Measurements from ENCODE around the gene GCG.

GCG gene

GRCh38 chr2:162152147-162152546 is at the start of gene GCG:
Gene GCG (minus strand): TSS chr2:162152247. CDS start chr2:162149178, 3,069 bp downstream.
- DNase-seq = no peak

DNA sequence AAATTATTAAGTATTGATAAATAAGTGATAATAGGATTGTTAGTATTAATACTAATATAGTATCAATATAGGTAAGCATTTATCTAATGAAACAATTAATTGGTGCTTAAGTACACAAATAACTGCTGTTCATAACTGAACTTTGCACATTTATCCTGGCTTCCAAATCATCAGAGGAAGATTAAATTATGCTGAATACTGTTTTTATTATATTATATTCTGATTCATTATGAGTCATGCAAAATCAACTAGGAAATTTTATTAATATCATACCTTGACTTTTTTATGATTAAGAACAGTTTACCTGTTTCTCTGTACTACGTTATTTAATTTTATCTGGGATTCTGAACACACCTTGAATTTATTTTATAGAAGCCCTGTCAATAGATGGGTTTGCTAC is 48.6 kb upstream of the GCG start:
- DNase-seq = no peak

GRCh38 chr2:162199913-162200312 is 47.9 kb upstream of the GCG start:
- no peak for DNase-seq

DNA sequence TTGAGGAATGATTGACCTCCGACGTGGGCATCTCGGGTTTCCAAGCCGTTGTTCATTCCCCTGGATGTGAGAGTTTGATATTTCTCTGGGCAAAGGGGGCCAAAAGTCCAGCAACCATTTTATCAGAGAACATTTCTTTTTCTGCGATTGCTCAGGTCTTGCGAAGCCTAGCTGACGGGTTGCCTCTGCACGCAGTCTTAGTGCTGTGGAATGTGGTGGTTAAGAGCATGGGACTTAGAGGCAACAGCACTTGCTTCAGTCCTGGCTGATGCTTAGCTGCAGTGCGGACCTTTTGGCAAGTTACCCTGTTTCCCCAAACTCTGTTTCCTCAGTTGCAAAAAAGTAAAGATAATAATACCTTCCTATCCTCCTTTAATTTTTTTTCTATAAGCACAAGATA is 46.2 kb upstream of the GCG start:
- DNase-seq = no peak

GRCh38 chr2:162197069-162197825 is 45.2 kb upstream of the GCG start:
- DNase-seq = no peak

DNA sequence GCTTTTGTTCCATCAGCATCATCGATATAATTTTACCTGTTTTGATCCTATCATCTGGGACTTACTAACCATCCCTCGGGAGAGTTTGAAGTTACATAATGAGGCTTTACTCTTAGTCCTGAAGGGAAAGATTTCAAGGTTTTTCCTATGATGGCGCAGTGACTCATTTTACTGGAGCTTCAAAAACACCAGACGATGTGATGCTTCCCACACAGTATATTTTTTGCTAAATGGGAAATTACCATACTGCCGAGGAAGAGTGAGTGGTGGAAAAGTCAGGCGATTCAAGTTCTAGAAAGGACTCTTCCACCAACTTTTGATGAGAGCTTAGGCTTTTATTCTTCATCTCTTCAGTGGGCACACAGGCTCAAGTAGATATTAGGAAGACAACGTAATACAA is 44.6 kb upstream of the GCG start:
- no peak for DNase-seq

- DNase-seq = no peak
Measured at GRCh38 chr2:162188451-162188850, 36.4 kb upstream of the GCG start.

DNA sequence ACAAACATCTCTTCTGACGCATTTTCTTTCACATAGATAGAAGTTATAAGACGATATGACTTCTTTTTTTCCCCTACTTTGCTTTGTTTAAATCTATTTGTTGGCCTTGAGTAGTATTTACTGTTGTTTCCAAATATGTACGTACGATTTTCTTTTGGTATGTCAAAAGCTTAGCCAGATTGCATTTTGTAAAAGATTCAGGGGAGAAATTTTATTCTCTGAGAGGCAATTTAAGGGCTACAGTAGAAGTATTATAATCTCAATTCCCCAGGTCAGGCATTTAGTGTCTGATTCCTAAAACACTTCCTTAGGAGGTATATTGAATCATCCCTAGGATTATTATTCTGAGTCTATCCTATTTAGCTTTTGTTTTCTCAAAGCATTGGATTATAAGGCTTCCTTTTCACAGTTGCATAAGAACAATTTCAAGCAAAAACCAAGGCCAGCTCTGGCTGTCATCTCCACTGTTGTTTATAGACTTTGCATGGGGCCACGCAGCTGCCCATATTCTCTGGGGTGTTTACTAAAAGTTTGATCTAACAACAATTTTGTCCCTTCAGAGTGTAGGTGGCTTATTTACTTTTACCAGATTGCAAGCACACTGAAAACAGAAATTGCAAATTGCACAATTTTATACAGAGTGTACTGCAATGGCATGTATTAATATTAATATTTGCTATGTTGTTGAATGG is 33.6 kb upstream of the GCG start:
- DNase-seq = no peak

GRCh38 chr2:162184821-162185450 is 32.9 kb upstream of the GCG start:
- DNase-seq = no peak

DNA sequence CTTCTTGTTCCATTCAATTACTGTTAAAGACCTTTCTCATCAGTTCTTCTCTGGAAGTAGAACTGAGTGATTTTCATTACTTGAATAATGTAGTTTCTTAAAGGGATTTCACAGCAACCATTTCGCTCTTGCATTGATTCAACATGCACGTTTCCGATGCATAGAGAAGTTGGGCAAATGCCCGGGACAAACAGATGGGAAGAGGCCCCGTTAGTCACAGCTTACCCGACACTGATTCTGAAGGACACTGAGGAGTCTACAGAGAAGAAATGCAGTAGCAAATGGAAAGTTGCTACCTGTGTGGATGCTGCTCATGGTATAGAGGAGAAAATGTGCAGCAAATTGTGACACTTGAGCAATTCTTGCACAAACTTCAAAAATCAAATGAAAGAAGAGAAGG is 32.3 kb upstream of the GCG start:
- no peak for DNase-seq

GRCh38 chr2:162182395-162182794 is 30.3 kb upstream of the GCG start:
- DNase-seq = no peak

GRCh38 chr2:162177301-162177700 is 25.3 kb upstream of the GCG start:
- no peak for DNase-seq

GRCh38 chr2:162175714-162176113 is 23.7 kb upstream of the GCG start:
- DNase-seq = no peak

DNA sequence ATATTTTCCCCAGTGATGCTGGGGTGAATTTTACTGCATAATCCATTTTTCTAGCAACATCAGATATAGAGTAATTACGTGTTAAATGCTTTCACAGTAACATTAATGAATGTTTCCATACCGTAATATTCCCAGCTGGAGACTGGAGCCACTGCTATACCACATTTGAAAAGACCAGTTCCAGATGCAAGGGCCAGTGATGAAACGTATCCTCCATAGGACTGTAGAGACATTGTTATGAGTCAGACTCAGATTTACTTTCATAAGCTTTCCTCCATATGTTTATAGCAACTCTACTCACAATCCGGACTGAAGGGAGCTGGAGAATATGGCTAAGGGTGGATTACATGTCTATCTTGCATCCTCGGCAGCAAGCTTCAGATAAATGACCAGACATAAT is 22.7 kb upstream of the GCG start:
- DNase-seq = no peak

DNA sequence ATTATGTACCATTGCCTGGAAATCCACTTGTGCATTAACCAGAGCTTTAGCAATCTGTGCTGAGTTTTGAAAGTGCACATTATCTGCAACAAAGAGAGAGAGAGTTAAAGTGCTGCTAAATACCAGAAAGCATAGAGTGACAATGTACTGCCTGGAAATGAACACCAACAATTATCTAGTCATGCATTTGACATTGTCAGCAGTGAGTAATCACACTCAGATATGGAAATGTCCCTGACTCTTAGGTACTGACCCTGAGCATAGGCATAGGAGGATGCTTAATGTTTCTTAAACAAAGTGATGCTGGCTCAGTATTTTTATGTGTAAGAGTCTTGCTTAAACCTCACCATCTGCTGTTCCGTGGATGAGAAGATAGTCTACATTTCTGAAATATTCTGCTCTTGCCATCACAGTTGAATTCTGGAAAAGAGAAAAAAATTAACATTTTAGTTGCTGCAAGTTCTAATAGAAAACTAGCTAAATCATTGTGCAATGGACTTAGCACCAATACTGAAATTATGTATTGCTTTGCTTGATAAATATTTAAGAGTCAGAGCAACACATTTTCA is 20.8 kb upstream of the GCG start:
- DNase-seq = peak; percentile 35

DNA sequence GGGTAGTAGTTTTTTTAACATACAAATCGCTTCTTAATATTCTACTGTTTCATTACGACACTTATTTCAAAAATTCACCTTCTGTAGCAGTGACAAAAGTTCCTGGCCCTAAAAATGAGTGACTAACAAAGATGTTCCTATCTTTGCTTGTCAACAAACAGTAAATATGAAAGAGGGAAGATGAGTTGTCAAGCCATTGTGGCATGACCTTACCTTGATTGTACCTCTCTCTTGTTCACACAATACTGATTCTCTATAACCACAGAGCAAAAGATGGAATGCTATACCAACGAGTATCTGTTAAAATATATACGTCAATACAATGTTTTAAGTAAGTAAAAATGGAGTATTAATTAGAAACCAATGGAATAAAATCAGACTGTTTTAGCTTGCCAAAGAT is 14.7 kb upstream of the GCG start:
- no peak for DNase-seq

DNA sequence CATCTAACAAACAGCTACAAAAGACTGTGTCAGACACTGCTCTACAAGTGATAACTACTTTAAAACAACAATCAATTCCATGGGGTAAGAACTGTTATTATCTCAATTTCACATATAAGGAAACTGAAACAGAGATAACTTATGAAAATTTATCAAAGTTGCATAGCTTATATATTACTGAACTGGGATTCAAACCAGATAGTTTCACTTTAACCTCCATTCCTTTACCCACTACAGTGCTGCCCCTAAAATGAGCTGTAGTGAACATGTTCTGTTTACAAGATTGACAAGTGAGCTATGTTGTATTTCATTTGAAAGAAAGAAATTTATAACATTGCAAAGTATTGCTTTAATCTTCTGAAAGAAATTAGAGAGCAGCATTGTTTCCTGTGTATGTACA is 14.1 kb upstream of the GCG start:
- no peak for DNase-seq

GRCh38 chr2:162164802-162165201 is 12.8 kb upstream of the GCG start:
- DNase-seq = no peak

- DNase-seq = no peak
Measured at GRCh38 chr2:162159446-162159845, 7.4 kb upstream of the GCG start.

- DNase-seq = no peak
Measured at GRCh38 chr2:162156149-162156548, 4.1 kb upstream of the GCG start.

DNA sequence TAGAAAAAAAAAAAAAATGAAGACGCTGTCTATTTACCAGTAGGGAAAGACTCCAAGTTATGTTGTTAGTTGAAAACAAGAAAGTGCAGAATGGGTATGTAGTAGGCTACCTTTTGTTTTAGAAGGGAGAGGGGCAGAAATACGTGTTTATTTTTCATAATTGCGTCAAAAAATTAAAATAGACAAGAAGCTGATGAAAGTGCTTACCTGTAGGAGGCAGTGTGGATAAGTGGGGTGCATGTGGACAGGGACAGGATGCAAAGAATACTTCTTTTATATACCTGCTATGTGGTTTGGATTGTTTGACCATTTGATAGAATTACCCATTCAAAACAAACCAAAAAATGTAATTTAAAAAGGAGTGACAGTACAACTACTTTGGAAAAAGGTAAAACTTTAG is 3.0 kb upstream of the GCG start:
- no peak for DNase-seq

- peak; percentile 64 for DNase-seq
Measured at GRCh38 chr2:162153608-162154224, 1.7 kb upstream of the GCG start.

DNA sequence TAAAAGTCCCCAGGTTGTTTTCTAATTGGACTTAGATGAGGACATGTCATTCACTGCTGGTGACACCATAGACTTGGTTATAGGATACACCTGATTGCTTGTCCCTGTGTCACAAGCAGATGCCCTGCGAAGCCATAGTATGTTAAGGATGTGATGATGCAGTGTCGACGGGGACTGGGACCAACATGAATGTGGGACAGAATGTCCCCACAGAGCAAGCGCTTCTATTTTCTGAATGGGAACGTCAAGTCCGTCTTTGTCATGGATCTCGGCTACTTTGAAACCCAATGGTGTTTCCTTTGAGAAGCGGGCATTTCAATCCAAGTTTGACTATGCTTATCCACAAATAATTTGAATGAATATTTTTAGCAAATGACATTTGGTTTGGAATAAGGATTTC is 2.1 kb downstream of the GCG start:
- no peak for DNase-seq

Data from NCI-H1436 (cell line).